ENCODE measurements around the gene BAIAP2. TPM values are rescaled to one million over a fixed set of nuclear protein-coding genes. Genes with fewer than 3 reads are reported as not detected.

BAIAP2 gene
- total RNA-seq, 1 experiment from 2014 or later, result 58.0 TPM

DNA sequence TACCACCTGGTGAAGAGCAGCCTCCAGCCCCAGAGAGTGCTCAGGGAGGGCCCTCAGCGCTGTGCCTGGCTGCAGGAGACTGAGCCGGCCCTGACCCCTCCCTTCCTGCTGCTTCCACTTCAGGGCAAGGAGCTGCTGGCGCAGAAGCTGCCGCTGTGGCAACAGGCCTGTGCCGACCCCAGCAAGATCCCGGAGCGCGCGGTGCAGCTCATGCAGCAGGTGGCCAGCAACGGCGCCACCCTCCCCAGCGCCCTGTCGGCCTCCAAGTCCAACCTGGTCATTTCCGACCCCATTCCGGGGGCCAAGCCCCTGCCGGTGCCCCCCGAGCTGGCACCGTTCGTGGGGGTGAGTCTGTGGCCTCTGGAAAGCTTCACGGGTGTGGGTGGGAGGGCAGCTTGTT, 68.4 kb downstream of the BAIAP2 start:
- intact Hi-C loops (cut with micrococcal nuclease; ENCODE audit: unreplicated experiment), result loop anchor here (5.0 kb wide), 1 partner anchor 116 kb away; no protein-coding TSS in a partner anchor
- Mint-ChIP-seq H3K27ac (ENCODE audit: unreplicated experiment) (no peak overlapping the region), H3K4me3 (ENCODE audit: low read depth, unreplicated experiment) (no peak overlapping the region)

GRCh38 chr17:81106716-81107115, 71.8 kb downstream of the BAIAP2 start:
- no peak overlapping the region for H3K4me3 Mint-ChIP-seq (ENCODE audit: low read depth, unreplicated experiment)
- no peaks in the 10 kb centered on the region for H3K9me3 Mint-ChIP-seq (ENCODE audit: low read depth, unreplicated experiment)
- no peak for TF ChIP-seq CTCF (IDR thresholded peaks at IDR 0.05; ENCODE audit: unreplicated experiment)
- H3K4me1 Mint-ChIP-seq (ENCODE audit: low read depth, unreplicated experiment), result no peaks in the 10 kb centered on the region
- no TSS peak for BruUV-seq (replicated peaks)
- intact Hi-C loops (cut with micrococcal nuclease; ENCODE audit: unreplicated experiment), result no loop called here
- DNase-seq, result no peak
- H3K27me3 Mint-ChIP-seq (ENCODE audit: unreplicated experiment), result no peaks in the 10 kb centered on the region
- H3K27ac Mint-ChIP-seq (ENCODE audit: unreplicated experiment), result no peak overlapping the region
- H3K36me3 Mint-ChIP-seq (ENCODE audit: insufficient read depth, unreplicated experiment), result peaks cover 29% of the 10 kb centered on the region
- CTCF ChIA-PET, result no interaction called here

More for the DNA sequence above, 68.4 kb downstream of the BAIAP2 start:
- BruUV-seq (replicated peaks), result no TSS peak
- Mint-ChIP-seq H3K27me3 (ENCODE audit: unreplicated experiment) (no peaks in the 10 kb centered on the region), H3K9me3 (ENCODE audit: low read depth, unreplicated experiment) (no peaks in the 10 kb centered on the region), H3K36me3 (ENCODE audit: insufficient read depth, unreplicated experiment) (peaks cover 39% of the 10 kb centered on the region), H3K4me1 (ENCODE audit: low read depth, unreplicated experiment) (no peaks in the 10 kb centered on the region)
- no peak for DNase-seq
- TF ChIP-seq CTCF (IDR thresholded peaks at IDR 0.05; ENCODE audit: unreplicated experiment), result no peak
- CTCF ChIA-PET, result interaction anchor here (0.6 to 1.3 kb wide), 3 partner anchors 59 to 622 kb away, joined by 3 to 7 read pairs (median 4); no protein-coding TSS in a partner anchor

- BruUV-seq (replicated peaks), result no TSS peak
- intact Hi-C loops (cut with micrococcal nuclease; ENCODE audit: unreplicated experiment), result no loop called here
Observed at GRCh38 chr17:81108220-81108619, 73.3 kb downstream of the BAIAP2 start.

GRCh38 chr17:81109957-81110356, 75.0 kb downstream of the BAIAP2 start:
- CTCF ChIA-PET, result no interaction called here
- intact Hi-C loops (cut with micrococcal nuclease; ENCODE audit: unreplicated experiment), result no loop called here
- H3K4me3 Mint-ChIP-seq (ENCODE audit: low read depth, unreplicated experiment), result no peak overlapping the region
- no TSS peak for BruUV-seq (replicated peaks)
- H3K9me3 Mint-ChIP-seq (ENCODE audit: low read depth, unreplicated experiment), result no peaks in the 10 kb centered on the region
- no peak for DNase-seq
- peaks cover 19% of the 10 kb centered on the region for H3K36me3 Mint-ChIP-seq (ENCODE audit: insufficient read depth, unreplicated experiment)
- H3K4me1 Mint-ChIP-seq (ENCODE audit: low read depth, unreplicated experiment), result no peaks in the 10 kb centered on the region
- no peak overlapping the region for H3K27ac Mint-ChIP-seq (ENCODE audit: unreplicated experiment)
- TF ChIP-seq CTCF (IDR thresholded peaks at IDR 0.05; ENCODE audit: unreplicated experiment), result no peak
- H3K27me3 Mint-ChIP-seq (ENCODE audit: unreplicated experiment), result no peaks in the 10 kb centered on the region

More at GRCh38 chr17:81108220-81108619, 73.3 kb downstream of the BAIAP2 start:
- Mint-ChIP-seq H3K4me1 (ENCODE audit: low read depth, unreplicated experiment) (no peaks in the 10 kb centered on the region), H3K9me3 (ENCODE audit: low read depth, unreplicated experiment) (no peaks in the 10 kb centered on the region), H3K36me3 (ENCODE audit: insufficient read depth, unreplicated experiment) (peaks cover 29% of the 10 kb centered on the region), H3K27me3 (ENCODE audit: unreplicated experiment) (no peaks in the 10 kb centered on the region), H3K4me3 (ENCODE audit: low read depth, unreplicated experiment) (no peak overlapping the region), H3K27ac (ENCODE audit: unreplicated experiment) (no peak overlapping the region)
- no peak for DNase-seq
- CTCF ChIA-PET, result no interaction called here
- no peak for TF ChIP-seq CTCF (IDR thresholded peaks at IDR 0.05; ENCODE audit: unreplicated experiment)
